NCI-H345 treated with DMSO at 0.1 percent for 48 hours (cell line): Measurements from ENCODE around the gene NUDT5.
"Not testable (repeated sequence)": the region's sequence is repeated elsewhere in the genome, so short reads cannot be mapped to it uniquely, and the experiment has no call there.

Experiments
- DNase-seq: peaks from one replicate; lab custom pipeline; 2025; ENCODE audit not compliant: unreplicated experiment; lab: John Stamatoyannopoulos, UW

Gene NUDT5

GRCh38 chr10:12195603-12196506 is at the start of gene NUDT5, which contains the start of gene CDC123:
NUDT5 (minus strand) TSS chr10:12195891; CDS start chr10:12186291, 9,600 bp downstream.
CDC123 (plus strand) TSS chr10:12196188; CDS start chr10:12196246, 58 bp downstream.
- DNase-seq, result peak; percentile 91

GRCh38 chr10:12243864-12244620 is 48.4 kb upstream of the NUDT5 start:
- no peak for DNase-seq

- DNase-seq, result no peak
These were observed 46.3 kb upstream of the NUDT5 start for GRCh38 chr10:12241810-12242529.

GRCh38 chr10:12238821-12239220 is 43.1 kb upstream of the NUDT5 start:
- no peak for DNase-seq

GRCh38 chr10:12237265-12238220 is 41.9 kb upstream of the NUDT5 start:
- no peak for DNase-seq

- DNase-seq, result no peak
These were observed 40.1 kb upstream of the NUDT5 start for GRCh38 chr10:12235796-12236195.

- no peak for DNase-seq
These were observed 39.5 kb upstream of the NUDT5 start for GRCh38 chr10:12235116-12235694.

GRCh38 chr10:12234687-12235086 is 39.0 kb upstream of the NUDT5 start:
- DNase-seq, result not testable (repeated sequence)

GRCh38 chr10:12228851-12229250 is 33.2 kb upstream of the NUDT5 start:
- DNase-seq, result no peak

- not testable (repeated sequence) for DNase-seq
These were observed 30.7 kb upstream of the NUDT5 start for GRCh38 chr10:12226438-12226837.

- no peak for DNase-seq
These were observed 29.8 kb upstream of the NUDT5 start for GRCh38 chr10:12225444-12225843.

- DNase-seq, result no peak
These were observed 25.9 kb upstream of the NUDT5 start for GRCh38 chr10:12221323-12222298.

- DNase-seq, result no peak
These were observed 23.3 kb upstream of the NUDT5 start for GRCh38 chr10:12218991-12219390.

GRCh38 chr10:12214763-12215218 is 19.1 kb upstream of the NUDT5 start:
- DNase-seq, result peak; percentile 14

- DNase-seq, result no peak
These were observed 18.4 kb upstream of the NUDT5 start for GRCh38 chr10:12214093-12214492.

- DNase-seq, result no peak
These were observed 17.9 kb upstream of the NUDT5 start for GRCh38 chr10:12213621-12214020.

GRCh38 chr10:12212454-12212853 is 16.8 kb upstream of the NUDT5 start:
- no peak for DNase-seq

GRCh38 chr10:12208460-12208859 is 12.8 kb upstream of the NUDT5 start:
- DNase-seq, result no peak
